Measurements from ENCODE around the gene NAV2. TPM values are rescaled to one million over a fixed set of nuclear protein-coding genes. Genes with fewer than 3 reads are reported as not detected.
A peak's percentile ranks its signal among the peaks of the same experiment; 100 is the strongest.

The NAV2 gene
- total and polyA plus RNA-seq, 2 experiments from 2014 or later = 26.0 to 45.0 TPM

DNA sequence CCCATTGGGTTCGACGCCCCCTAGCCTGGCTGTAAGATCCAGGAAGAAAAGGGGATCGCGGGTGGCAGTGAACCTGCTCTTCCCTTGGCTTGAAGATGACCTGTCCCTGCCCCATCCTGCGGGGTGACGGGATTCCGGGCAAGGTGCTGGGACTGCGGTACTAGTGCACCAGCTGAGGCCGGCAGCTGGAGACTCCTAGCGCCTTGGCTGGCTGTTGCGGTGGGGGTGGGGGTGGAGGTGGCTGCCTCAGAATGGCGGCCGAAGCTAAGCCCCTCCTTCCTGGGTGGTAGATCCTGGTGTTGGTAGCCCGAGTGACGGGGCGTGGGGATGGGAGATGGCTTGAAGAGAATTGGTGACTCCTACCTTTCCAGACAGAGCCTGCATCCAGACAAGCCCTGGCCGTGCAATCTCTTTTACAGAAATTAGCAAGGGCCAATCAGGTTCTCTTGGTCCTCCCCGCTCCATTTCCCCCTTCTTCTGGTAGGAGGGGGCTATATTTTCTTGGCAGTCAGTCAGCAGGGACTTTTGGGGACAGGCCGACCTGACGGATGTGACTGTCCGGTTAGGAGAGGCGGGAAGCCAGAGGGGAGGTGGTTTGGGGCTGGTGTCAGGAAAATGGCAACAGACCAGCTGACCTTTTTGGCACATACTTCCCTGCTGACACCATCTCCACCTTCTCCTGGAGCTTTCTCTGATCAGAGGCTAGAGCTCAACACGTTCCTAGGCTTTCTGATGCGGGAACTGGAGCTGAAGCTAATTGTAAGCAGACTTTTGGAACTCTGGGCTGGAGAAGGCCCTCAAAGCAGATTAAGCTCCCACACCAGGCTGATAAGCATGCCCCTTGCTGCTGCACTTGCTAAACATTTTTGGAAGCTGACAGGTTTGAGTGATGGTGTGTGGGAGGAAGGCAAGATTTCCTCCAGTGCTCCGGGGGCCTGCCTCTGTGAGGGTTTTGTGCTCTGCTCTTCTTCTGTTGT, 2.0 kb downstream of the NAV2 start:
- Histone ChIP-seq H3K27me3 (ENCODE audit: insufficient read depth) (peaks cover 52% of the 10 kb centered on the region), H3K27ac (ENCODE audit: low read depth) (no peak overlapping the region), H3K4me1 (ENCODE audit: insufficient read depth) (peaks cover 17% of the 10 kb centered on the region), H2AFZ (peak overlapping the region; percentile 99), H3F3A (replicated peaks; ENCODE audit: low read depth) (peaks cover 13% of the 10 kb centered on the region; the same call in 1 of the 2 replicates), H3K79me2 (replicated peaks; ENCODE audit: insufficient read depth) (no peaks in the 10 kb centered on the region), H3K4me2 (peak overlapping the region; percentile 96), H3K4me3 (peak overlapping the region; percentile 71), H3K9me2 (ENCODE audit: insufficient read depth) (no peaks in the 10 kb centered on the region), H3K36me3 (ENCODE audit: insufficient read depth) (no peaks in the 10 kb centered on the region), H4K20me1 (replicated peaks; ENCODE audit: insufficient read depth) (no peaks in the 10 kb centered on the region)
- ATAC-seq (peak; percentile 17), DNase-seq (ENCODE audit: low spot score) (peak; percentile 65)
- Mint-ChIP-seq H3K9me3 (no peaks in the 10 kb centered on the region), H3K36me3 (ENCODE audit: low read depth) (no peaks in the 10 kb centered on the region), H3K4me1 (peaks cover 20% of the 10 kb centered on the region), H3K4me3 (peak overlapping the region; percentile 82), H3K27me3 (ENCODE audit: insufficient read depth, low read depth, poor library complexity) (peaks cover 41% of the 10 kb centered on the region), H3K27ac (no peak overlapping the region)
- TF ChIP-seq, protein P1, sequence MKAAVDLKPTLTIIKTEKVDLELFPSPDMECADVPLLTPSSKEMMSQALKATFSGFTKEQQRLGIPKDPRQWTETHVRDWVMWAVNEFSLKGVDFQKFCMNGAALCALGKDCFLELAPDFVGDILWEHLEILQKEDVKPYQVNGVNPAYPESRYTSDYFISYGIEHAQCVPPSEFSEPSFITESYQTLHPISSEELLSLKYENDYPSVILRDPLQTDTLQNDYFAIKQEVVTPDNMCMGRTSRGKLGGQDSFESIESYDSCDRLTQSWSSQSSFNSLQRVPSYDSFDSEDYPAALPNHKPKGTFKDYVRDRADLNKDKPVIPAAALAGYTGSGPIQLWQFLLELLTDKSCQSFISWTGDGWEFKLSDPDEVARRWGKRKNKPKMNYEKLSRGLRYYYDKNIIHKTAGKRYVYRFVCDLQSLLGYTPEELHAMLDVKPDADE (IDR thresholded peaks at IDR 0.05) = no peak
- TF ChIP-seq ZNF331 (CRISPR knock-in tag; IDR thresholded peaks at IDR 0.05; ENCODE audit: low read depth) (no peak), EZH2 (IDR thresholded peaks at IDR 0.05; ENCODE audit: low read depth, unreplicated experiment) (no peak)

DNA sequence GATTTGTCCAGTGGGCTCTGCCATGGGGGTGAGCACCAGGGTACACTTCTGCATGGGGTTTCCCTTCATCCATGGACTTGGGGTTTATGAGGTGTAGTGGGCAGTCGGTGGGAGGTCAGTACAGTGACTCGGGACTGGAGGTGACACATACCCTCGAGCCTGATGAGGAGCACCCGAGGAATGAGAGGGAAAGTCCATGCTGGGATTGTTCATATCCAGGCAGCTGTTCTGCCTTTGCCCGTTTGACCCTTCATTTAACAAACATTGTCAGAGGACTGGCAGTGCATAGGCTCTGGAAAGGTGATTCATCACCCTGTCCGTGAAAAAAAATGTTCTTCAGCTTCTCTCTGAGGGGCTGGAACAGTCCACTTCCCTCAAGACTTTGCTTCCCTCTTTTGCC, 2.7 kb downstream of the NAV2 start:
- peaks cover 13% of the 10 kb centered on the region; the same call in 1 of the 2 replicates for H3F3A ChIP-seq (replicated peaks; ENCODE audit: low read depth)
- H2AFZ ChIP-seq = no peak overlapping the region
- no peak overlapping the region; the same call in 1 of the 2 replicates for H3K4me2 ChIP-seq
- H3K27me3 ChIP-seq (ENCODE audit: insufficient read depth) = peaks cover 48% of the 10 kb centered on the region
- H3K4me1 ChIP-seq (ENCODE audit: insufficient read depth) = peaks cover 17% of the 10 kb centered on the region
- Mint-ChIP-seq H3K27ac (no peak overlapping the region), H3K4me3 (peak overlapping the region; percentile 46; the same call in 1 of the 3 replicates), H3K36me3 (ENCODE audit: low read depth) (no peaks in the 10 kb centered on the region), H3K27me3 (ENCODE audit: insufficient read depth, low read depth, poor library complexity) (peaks cover 41% of the 10 kb centered on the region), H3K9me3 (no peaks in the 10 kb centered on the region), H3K4me1 (peaks cover 20% of the 10 kb centered on the region)
- ATAC-seq = no peak
- H3K79me2 ChIP-seq (replicated peaks; ENCODE audit: insufficient read depth) = no peaks in the 10 kb centered on the region
- H3K4me3 ChIP-seq = no peak overlapping the region
- no peaks in the 10 kb centered on the region for H3K9me2 ChIP-seq (ENCODE audit: insufficient read depth)
- H3K27ac ChIP-seq (ENCODE audit: low read depth) = no peak overlapping the region
- no peaks in the 10 kb centered on the region for H3K36me3 ChIP-seq (ENCODE audit: insufficient read depth)
- no peaks in the 10 kb centered on the region for H4K20me1 ChIP-seq (replicated peaks; ENCODE audit: insufficient read depth)
- DNase-seq (ENCODE audit: low spot score) = no peak
- TF ChIP-seq, protein P1 (IDR thresholded peaks at IDR 0.05) = no peak
- TF ChIP-seq STAT1 (IDR thresholded peaks at IDR 0.05; ENCODE audit: unreplicated experiment) (no peak), CREB1 (CRISPR knock-in tag; IDR thresholded peaks at IDR 0.05; ENCODE audit: low read depth) (no peak), EZH2phosphoT487 (IDR thresholded peaks at IDR 0.05; ENCODE audit: unreplicated experiment) (no peak), POLR2AphosphoS5 (IDR thresholded peaks at IDR 0.05; ENCODE audit: low read depth) (no peak), EZH2 (IDR thresholded peaks at IDR 0.05; ENCODE audit: low read depth, unreplicated experiment) (no peak), JUNB (IDR thresholded peaks at IDR 0.05; ENCODE audit: unreplicated experiment) (no peak), ZNF114 (CRISPR knock-in tag; IDR thresholded peaks at IDR 0.05) (no peak), ZNF331 (CRISPR knock-in tag; IDR thresholded peaks at IDR 0.05; ENCODE audit: low read depth) (no peak)
- TF ChIP-seq, protein P2, sequence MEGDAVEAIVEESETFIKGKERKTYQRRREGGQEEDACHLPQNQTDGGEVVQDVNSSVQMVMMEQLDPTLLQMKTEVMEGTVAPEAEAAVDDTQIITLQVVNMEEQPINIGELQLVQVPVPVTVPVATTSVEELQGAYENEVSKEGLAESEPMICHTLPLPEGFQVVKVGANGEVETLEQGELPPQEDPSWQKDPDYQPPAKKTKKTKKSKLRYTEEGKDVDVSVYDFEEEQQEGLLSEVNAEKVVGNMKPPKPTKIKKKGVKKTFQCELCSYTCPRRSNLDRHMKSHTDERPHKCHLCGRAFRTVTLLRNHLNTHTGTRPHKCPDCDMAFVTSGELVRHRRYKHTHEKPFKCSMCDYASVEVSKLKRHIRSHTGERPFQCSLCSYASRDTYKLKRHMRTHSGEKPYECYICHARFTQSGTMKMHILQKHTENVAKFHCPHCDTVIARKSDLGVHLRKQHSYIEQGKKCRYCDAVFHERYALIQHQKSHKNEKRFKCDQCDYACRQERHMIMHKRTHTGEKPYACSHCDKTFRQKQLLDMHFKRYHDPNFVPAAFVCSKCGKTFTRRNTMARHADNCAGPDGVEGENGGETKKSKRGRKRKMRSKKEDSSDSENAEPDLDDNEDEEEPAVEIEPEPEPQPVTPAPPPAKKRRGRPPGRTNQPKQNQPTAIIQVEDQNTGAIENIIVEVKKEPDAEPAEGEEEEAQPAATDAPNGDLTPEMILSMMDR (conservative IDR thresholded peaks at IDR 0.05; ENCODE audit: low read depth in 2 of 2) = no peak

Data from GM23338 (cell line).